22Rv1 (cell line): ENCODE measurements around the gene ESYT2.

Experiments used
- ZFX ChIP-seq: fragments of 450-650 bp; IDR thresholded peaks from 2 replicates; pipeline ENCODE4 v1.6.1; 2017; ENCODE audit warnings: antibody characterized with exemption, borderline replicate concordance
- TF ChIP-seq, protein P1 (sequence below): fragments of 450-650 bp; IDR thresholded peaks from 2 replicates; pipeline ENCODE4 v1.5.1; 2017; ENCODE audit warnings: mild to moderate bottlenecking

DNA sequence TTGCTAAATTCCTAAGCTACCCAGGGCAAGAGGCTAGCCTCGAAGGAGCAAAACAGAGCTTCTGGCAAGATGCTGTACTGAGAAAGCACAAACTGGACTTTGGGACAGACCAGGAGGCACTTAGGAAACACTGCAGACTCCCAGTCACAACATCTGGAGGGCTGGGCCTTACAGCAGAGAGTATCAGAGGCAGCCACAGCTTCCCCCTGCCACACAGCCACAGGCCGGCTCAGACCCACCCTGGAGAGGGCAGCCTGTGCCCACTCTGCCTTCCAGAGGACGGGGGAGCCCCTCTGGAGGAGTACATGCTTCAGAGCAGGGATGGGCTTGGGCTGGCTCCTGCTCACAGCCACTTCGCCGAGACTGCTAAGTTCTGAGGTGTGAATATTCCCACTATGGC lies 17.4 kb downstream of the ESYT2 start:
- TF ChIP-seq, protein P1, sequence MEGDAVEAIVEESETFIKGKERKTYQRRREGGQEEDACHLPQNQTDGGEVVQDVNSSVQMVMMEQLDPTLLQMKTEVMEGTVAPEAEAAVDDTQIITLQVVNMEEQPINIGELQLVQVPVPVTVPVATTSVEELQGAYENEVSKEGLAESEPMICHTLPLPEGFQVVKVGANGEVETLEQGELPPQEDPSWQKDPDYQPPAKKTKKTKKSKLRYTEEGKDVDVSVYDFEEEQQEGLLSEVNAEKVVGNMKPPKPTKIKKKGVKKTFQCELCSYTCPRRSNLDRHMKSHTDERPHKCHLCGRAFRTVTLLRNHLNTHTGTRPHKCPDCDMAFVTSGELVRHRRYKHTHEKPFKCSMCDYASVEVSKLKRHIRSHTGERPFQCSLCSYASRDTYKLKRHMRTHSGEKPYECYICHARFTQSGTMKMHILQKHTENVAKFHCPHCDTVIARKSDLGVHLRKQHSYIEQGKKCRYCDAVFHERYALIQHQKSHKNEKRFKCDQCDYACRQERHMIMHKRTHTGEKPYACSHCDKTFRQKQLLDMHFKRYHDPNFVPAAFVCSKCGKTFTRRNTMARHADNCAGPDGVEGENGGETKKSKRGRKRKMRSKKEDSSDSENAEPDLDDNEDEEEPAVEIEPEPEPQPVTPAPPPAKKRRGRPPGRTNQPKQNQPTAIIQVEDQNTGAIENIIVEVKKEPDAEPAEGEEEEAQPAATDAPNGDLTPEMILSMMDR, result no peak
- no peak for TF ChIP-seq ZFX
